Ectodermal cell (in vitro differentiated cells): ENCODE data around the gene ARHGAP35.

Source experiments
- H3K27ac ChIP-seq: 2 replicates; pipeline ENCODE4 v1.7.0; 2013; ENCODE audit warnings: mild to moderate bottlenecking, low read depth, low read length; ENCODE audit not compliant: insufficient read depth, poor library complexity, severe bottlenecking
- H3K27me3 ChIP-seq: 2 replicates; pipeline ENCODE4 v1.7.0; 2013; ENCODE audit warnings: mild to moderate bottlenecking, low read length; ENCODE audit not compliant: insufficient read depth, control insufficient read depth, poor library complexity, severe bottlenecking
- H3K36me3 ChIP-seq: one replicate; pipeline ENCODE4 v1.7.0; 2013; ENCODE audit warnings: low read length; ENCODE audit not compliant: control insufficient read depth, insufficient read depth
- H3K4me1 ChIP-seq: one replicate; pipeline ENCODE4 v1.7.0; 2013; ENCODE audit warnings: low read length; ENCODE audit not compliant: control insufficient read depth, insufficient read depth
- H3K4me3 ChIP-seq: 2 replicates; pipeline ENCODE4 v1.7.0; 2013; ENCODE audit warnings: low read depth, low read length, control low read depth; ENCODE audit not compliant: insufficient read depth
- H3K9me3 ChIP-seq: 2 replicates; pipeline ENCODE4 v1.7.0; 2013; ENCODE audit warnings: mild to moderate bottlenecking, low read length, moderate library complexity; ENCODE audit not compliant: control insufficient read depth
- WGBS, 2 experiments: methylation state at CpG; one replicate each; pipeline ENCODE4 v1.1.7; 2013; ENCODE audit warnings: missing lambda C conversion rate in 2 of 2; 5-methylcytosine and 5-hydroxymethylcytosine counted together

The ARHGAP35 gene

DNA sequence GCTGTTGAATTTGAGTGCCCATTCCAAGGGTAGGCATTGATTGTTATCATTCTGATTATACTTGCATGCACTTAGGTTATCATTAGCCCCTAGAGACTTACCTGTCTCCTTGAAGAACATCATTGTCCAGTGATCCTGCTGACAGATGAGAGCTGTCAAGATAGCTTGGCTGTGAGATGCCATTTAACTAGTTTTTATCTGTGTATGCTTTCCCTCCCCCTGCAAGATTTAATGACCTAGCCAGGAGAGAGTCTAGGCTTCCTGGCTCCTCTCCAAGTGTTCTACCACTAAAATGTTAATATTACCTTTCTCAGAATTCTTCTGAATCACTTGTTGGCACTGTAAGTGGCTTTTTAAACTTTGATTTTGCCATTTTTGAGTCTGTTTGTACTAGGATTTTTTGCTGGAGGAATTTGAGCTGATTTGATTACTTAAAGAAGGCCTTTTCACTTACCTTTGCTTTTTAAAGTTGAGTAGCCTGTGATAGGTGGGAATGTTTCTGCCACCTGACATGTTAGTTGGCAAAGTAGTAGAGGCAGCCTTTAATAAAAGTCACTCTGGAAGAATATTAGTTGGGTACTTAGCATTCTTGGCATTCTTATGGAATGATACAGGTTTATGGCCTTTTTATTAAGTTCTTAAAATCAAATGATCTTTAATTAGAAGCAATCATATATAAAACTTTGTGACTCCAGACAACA is 41.1 kb downstream of the ARHGAP35 start:
- Histone ChIP-seq H3K27me3 (no peaks in the 10 kb centered on the region), H3K9me3 (no peaks in the 10 kb centered on the region), H3K36me3 (no peaks in the 10 kb centered on the region), H3K27ac (no peak overlapping the region), H3K4me1 (peaks cover 9% of the 10 kb centered on the region), H3K4me3 (no peak overlapping the region)

GRCh38 chr19:46902402-46902766 is 41.6 kb downstream of the ARHGAP35 start:
- Histone ChIP-seq H3K36me3 (no peaks in the 10 kb centered on the region), H3K4me1 (peaks cover 9% of the 10 kb centered on the region), H3K27ac (no peak overlapping the region), H3K27me3 (no peaks in the 10 kb centered on the region), H3K4me3 (no peak overlapping the region), H3K9me3 (no peaks in the 10 kb centered on the region)
- WGBS, 2 experiments, result 91 to 94% methylated on average over 4 of the region's 4 CpGs

DNA sequence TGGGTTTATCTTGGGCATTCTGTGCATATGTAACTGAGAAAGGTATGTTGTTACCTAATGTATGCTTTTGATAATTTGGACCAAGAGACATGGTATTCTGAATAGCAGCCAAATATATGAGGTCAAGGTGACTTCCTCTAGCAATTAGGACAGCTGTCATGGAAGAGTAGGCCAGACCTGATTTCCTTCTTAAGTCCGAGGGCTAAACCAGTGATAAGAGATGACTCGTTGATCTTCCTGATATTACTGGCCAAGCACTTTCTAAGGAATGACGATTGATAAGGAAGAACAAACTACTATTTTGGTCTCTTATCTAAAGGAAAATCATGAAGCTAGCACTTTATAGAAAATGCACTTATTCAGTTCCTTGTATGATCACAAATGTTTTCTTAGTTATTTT is 42.7 kb downstream of the ARHGAP35 start:
- peaks cover 9% of the 10 kb centered on the region for H3K4me1 ChIP-seq
- no peak overlapping the region for H3K27ac ChIP-seq
- no peaks in the 10 kb centered on the region for H3K36me3 ChIP-seq
- no peaks in the 10 kb centered on the region for H3K9me3 ChIP-seq
- 94 to 95% methylated on average over 3 of the region's 3 CpGs for WGBS, 2 experiments
- no peaks in the 10 kb centered on the region for H3K27me3 ChIP-seq
- no peak overlapping the region for H3K4me3 ChIP-seq

GRCh38 chr19:46904114-46905060 is 43.6 kb downstream of the ARHGAP35 start:
- no peaks in the 10 kb centered on the region for H3K9me3 ChIP-seq
- no peaks in the 10 kb centered on the region for H3K36me3 ChIP-seq
- no peak overlapping the region for H3K4me3 ChIP-seq
- peaks cover 9% of the 10 kb centered on the region for H3K4me1 ChIP-seq
- no peak overlapping the region for H3K27ac ChIP-seq
- 83 to 84% methylated on average over 16 of the region's 16 CpGs for WGBS, 2 experiments
- H3K27me3 ChIP-seq, result no peaks in the 10 kb centered on the region

- peaks cover 9% of the 10 kb centered on the region for H3K4me1 ChIP-seq
- 88 to 97% methylated on average over 1 of the region's 2 CpGs for WGBS, 2 experiments
Observed at GRCh38 chr19:46906221-46906620, 45.4 kb downstream of the ARHGAP35 start.

GRCh38 chr19:46907880-46908279 is 47.1 kb downstream of the ARHGAP35 start:
- Histone ChIP-seq H3K27me3 (no peaks in the 10 kb centered on the region), H3K4me3 (no peak overlapping the region), H3K9me3 (no peaks in the 10 kb centered on the region), H3K4me1 (peaks cover 9% of the 10 kb centered on the region), H3K27ac (no peak overlapping the region), H3K36me3 (no peaks in the 10 kb centered on the region)
- WGBS, 2 experiments, result 96 to 100% methylated on average over 4 of the region's 4 CpGs

More at GRCh38 chr19:46906221-46906620, 45.4 kb downstream of the ARHGAP35 start:
- H3K4me3 ChIP-seq, result no peak overlapping the region
- no peak overlapping the region for H3K27ac ChIP-seq
- no peaks in the 10 kb centered on the region for H3K36me3 ChIP-seq
- no peaks in the 10 kb centered on the region for H3K9me3 ChIP-seq
- no peaks in the 10 kb centered on the region for H3K27me3 ChIP-seq

DNA sequence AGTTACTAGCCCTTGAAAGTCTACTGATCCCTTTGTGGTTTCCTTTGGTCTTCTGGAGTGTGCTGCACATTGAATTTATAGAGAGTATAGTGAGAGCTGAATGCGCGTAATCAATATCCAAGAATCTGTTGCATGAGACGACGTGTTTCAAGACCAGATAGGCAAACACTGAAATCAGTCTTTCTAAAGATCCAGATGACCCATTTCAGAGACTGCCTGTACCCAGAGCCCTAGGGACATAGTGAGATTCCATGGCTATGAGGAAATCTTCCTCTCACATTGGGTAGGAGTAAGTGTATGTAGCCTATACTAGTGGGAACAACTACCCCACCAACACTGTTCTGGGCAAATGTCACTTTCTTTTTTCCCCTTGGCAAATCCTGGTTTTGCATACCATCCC is 48.6 kb downstream of the ARHGAP35 start:
- Histone ChIP-seq H3K27ac (no peak overlapping the region), H3K9me3 (no peaks in the 10 kb centered on the region), H3K4me1 (peaks cover 11% of the 10 kb centered on the region), H3K27me3 (no peaks in the 10 kb centered on the region), H3K36me3 (no peaks in the 10 kb centered on the region), H3K4me3 (no peak overlapping the region)
- 86 to 98% methylated on average over 4 of the region's 4 CpGs for WGBS, 2 experiments
